ENCODE data around the gene RHOXF2.
"Not testable (repeated sequence)": the region's sequence is repeated elsewhere in the genome, so short reads cannot be mapped to it uniquely, and the experiment has no call there.

Gene RHOXF2, protein sequence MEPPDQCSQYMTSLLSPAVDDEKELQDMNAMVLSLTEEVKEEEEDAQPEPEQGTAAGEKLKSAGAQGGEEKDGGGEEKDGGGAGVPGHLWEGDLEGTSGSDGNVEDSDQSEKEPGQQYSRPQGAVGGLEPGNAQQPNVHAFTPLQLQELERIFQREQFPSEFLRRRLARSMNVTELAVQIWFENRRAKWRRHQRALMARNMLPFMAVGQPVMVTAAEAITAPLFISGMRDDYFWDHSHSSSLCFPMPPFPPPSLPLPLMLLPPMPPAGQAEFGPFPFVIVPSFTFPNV

DNA sequence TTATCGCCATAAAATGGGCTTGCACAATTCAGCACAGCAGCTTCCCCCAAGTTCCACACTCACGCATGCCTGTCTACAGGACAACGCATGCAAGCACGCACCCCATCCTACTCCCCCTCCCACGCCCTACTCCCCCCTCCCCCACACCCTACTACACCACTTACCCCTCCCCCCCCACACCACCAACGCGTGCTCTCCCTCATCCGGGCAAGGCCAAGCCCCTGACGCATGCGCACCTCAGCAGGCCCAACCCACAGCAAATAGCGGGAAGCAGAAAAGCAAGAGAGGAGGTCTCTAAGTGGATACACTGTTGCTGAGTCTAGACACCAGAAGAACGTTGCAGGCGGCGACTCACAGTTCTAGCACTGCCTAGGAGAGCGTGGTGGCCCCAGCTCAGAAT is at the start of gene RHOXF2:
RHOXF2 (plus strand) TSS at position 301 of the 400 bp plus-strand sequence. CDS start 138 bp downstream, outside the sequence.
- not testable (repeated sequence) for DNase-seq

DNA sequence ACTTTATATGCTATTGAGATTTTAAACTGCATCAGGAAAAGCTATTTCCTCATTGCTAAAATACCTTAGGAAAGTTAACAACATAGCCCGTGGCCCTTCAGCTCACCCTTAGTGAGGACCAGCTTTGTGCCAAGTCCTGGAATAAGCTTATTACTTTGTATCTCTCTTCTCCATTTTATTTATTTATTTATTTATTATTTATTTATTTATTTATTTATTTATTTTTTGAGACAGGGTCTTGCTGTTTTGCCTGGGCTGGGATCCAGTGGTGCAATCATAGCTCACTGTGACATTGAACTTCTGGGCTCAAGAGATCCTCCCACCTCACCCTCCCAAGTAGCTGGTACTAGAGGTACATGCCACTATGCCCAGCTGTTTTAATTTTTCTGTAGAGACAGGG is 49.0 kb upstream of the RHOXF2 start:
- no peak for DNase-seq

DNA sequence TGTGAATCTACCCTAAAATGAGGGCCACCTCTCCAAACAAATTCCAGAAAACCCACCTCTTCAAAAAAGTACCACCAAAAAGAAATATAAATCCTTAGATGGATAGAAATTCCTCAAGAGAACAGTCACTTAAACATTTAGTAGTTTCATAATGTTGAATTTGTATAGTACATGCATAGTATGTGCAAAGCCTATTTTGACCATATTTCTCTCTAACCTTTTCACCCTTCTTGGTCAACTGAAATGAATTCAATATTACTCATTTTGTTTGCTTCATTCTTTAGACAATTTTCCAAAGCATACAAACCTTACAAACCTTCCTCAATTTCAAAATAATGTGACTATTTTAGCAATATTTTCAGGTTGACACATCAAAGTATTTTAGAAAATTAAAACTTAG is 46.8 kb upstream of the RHOXF2 start:
- no peak for DNase-seq

DNA sequence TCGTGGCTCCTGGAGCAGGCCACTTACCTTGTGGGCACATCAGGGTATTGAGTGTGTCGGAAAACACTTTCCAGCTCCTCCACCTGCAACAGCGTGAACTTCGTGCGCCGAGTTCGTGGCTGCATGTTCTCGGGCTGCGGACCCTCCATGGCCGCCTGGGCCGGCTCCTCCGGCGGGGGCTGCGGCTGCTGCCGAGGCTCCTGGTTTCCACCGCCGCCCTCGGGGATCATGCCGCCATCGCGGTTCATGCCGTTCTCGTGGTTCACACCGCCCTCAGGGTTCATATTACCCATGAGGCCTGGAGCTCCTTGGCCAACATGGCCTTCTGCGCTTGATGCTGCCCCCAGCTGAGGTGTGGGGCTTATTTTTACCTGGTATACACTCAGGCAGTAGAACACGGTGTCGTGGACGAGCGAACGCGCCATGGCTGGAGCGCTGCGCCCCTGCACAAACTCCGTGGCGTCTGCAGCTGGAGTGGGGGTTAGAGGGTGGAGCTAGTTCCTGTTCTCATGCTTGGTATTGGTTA is 42.9 kb upstream of the RHOXF2 start, which contains the start of gene RHOXF1:
RHOXF1 (minus strand) TSS at position 476 of the 526 bp plus-strand sequence; CDS start at position 425, 51 bp downstream.
- DNase-seq: no peak

DNA sequence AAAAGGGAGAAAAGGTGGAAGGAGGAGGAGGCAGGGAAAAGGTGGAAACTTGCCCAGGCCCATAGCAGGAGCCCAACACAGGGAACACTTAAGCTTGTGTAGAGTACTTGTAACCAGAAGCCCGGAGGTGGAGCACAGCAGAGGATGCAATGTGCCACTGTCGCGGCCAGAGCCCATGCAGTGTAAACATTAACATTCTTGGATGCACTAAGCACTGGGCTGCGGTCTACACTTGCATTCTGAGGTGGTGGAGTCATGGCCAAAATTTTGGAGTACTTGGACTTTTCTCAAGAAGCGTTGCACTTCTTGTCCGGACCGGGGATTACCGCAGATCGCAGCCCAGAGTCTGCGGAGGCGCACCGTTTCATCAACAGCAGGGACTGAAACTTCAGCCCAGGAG is 38.2 kb upstream of the RHOXF2 start:
- peak; percentile 2 for DNase-seq

DNA sequence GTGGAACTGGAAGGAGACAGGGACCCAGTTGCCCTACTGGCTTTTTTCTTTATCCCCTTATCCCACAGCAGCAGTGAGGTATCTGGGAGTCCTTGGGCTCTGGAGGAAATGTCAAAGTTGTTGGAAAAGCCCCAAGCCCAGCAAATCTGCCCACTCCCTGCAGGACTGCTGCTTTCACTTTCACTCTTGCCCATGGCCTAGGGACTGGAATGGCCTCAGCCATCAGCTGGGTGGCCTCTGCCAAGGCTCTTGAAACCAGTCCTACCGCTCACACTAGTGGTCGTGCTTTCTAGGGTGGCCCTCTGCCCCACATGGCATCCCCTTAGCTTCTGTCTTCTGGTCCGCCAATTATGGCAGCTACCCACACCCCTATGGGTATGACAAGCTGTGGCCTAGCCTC is 33.0 kb upstream of the RHOXF2 start:
- DNase-seq: peak; percentile 8

DNA sequence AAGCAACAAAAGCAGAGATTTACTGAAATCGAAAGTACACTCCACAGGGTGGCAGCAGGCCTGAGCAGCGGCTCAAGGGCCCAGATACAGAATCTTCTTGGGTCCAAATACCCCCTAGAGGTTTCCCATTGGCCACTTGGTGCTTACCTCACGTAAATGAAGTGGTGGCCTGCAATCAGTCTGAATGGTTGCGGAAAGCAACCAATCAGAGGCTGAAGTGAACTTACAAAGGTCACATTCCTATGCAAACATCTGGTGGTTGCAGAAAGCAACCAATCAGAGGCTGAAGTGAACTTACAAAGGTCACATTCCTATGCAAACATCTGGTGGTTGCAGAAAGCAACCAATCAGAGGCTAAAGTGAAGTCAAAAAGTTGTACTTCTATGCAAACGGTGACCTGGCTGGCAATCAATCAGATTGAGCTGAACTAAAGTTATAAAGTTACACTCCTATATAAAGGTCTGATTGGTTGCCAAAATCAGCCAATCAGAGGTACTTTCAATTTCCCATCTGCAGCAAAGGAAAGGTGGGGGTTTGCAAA is 30.0 kb upstream of the RHOXF2 start:
- not testable (repeated sequence) for DNase-seq

DNA sequence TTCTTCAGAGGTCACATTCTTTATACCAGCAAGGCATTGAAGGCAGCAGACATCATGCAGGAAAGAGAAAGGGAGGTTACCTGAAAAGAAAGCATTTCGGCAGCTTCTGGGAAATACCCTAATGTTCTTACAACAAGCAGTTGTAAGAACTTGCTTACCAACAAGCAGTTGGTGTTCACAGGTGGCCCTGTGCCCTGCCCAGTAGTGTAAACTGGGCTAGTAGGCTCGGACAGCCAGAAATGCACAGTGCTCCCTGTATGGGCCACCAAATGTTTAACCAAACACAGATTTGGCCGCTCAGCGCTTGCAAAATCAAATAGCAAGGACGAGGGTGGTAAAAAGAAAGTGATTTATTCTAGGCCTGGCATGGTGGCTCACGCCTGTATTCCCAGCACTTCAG is 22.3 kb upstream of the RHOXF2 start:
- no peak for DNase-seq

DNA sequence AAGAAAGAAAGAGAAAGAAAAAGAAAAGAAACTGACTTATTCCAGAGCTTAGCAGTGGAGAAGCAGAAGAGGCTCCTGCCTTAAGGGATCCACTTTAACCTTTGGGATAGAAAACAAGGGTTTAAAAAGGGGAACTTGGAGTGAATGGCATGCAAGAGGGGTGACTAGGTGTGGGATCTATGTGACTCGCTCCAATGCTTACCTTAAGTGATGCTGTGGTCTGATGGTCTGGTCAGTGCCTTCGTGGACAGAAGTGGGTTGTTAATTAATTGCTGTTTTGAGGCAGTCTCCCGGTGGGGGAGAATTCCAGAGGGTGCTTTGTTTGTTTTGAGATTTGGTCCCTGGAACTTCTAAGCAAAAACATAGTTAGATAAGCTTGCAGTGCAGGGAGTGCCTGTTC is 21.6 kb upstream of the RHOXF2 start:
- DNase-seq: no peak

DNA sequence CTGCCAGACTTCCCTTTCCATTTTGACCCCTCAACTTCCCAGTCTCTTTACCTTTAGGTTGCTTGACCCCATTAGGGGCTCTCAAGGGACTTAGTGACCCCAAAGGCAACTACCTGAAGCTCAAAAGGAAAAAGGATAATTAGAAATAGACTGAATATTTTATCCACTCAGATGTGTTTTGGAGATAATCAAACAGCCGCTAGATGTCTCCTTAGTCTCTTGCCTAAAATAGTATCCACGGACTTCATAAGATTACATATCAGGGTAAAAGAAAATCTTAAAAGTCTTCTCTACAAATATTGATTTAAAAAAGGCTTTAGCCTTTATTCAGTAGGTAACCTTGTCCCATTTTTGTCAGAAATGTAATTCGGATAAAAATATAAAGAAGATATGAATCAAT is 21.0 kb upstream of the RHOXF2 start:
- no peak for DNase-seq

DNA sequence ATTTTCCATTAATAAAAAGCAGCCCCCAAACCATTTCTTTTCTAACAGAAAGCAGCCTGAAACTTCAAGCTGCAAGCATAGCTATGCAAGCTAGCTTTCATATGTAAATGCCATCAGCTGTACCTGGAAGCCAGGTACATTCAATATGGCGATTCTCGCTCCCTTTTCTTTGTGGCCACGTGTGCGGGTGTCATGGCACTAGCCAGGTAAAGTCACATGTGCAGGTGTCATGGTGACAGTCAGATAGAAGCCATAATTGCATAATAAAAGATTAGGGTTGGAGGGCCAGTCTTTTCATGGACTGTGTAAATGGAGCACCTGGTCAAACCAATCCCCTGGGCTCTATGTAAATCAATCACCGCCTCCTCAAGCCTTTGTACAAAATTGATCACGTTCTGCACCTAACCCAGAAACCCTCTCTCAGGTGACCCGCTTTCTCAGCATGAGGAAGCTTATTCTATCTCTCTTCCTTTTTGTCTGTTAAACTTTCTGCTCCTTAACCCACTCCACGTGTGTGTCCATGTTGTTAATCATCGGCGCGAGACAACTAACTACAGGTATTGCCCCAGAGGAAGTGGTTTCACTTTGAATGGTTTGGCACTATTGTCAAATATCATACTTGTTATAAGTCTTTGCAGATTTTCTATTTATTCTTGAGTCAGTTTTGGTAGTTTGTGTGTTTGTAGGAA is 18.0 kb upstream of the RHOXF2 start:
- DNase-seq: no peak

DNA sequence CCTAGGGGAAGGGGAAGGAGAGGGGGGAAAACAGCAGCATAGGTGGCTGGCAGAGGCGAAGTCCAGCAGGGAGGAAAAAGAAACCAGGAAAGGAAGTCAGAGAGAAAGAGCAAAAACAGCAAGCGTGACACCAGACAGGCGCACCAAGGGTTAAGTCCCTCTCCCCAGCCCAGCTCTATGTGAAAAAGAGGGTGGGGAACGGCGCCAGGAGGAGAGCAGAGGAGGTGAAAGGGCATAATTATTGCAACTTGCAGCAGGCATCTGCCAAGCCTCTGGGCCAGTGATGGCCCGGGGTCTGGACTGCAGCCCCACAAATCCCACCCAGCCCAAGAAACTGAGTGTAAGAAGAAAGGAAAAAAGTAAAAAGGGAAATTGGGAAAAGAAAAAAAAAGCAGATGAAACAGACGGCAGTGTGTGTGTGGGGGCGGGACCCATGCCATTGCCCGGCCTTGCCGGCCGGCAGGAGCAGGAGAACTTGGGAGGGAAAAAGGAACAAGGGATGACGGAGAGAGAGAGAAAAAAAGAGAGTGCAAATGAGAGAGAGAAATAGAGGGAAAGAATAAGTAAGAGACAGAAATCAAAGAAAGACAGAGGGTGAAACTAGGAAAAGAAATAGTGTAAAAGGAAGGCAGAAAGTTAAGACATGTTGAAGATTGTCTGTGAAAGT is 14.1 kb upstream of the RHOXF2 start:
- no peak for DNase-seq

DNA sequence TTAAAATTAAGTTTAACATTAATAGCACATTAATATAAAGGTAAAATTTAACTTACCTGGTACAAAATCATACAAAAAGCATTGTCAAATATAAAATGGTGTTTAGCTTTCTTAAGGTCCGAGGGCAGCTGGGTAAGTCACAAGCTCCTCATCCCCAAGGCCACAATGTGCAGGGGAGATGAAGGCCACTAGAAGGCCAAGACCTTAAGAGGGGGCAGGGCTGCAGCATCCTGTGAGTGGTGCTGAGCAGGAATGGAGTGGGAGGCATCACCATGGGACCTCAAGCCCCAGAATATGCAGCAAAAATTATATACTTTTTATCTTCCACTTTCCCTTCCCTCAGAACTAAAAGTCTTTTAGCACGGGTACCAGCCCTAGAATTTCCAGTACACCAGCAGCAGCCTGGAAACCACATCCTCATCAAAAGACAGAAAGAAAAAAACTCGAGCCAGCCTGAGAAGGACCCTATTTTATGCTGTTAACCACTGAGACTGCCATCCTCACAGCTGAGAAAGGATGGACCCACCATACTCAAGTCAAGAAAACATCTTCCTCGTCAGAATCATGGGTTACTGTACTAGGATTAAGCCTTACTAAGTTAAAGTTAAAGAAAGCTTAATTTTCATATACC is 13.0 kb upstream of the RHOXF2 start:
- no peak for DNase-seq

DNA sequence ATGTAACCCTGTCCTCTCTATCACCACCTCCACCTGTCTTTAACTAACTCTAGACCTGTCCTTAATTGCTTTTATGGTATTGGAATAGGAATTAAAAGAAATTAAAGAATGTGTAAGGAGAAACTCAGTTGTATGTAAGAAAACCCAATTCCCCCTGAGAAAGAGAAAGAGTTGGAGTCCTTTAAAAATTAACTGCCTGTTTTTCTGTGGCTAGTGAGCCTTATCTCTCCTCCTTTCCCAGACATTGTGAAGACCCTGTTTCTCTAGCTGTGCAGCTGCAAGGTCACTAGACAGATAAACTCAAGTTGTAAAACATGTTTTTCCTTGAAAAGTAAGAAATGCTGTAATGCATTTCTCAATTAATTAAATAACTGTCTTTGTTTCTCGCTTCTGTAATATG is 12.1 kb upstream of the RHOXF2 start:
- not testable (repeated sequence) for DNase-seq

DNA sequence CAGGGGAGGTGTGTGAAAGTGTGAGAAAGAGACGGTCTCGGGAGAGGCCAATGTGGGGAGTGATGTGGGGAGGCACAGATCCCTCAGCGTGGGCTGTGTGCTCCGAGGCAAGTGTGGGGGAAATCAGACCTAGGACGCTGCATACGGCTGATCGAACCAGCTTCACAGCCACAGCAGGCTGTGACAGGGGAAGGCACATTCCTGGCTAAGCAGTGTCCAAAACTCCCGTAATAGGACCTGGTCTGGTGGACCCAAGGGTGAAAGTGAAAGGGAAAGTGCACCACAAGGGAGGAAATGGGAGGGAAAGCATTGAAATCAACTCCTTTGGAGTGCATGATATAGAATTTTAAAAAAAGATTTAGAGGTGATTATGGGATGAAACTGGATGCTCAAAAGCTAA is 10.9 kb upstream of the RHOXF2 start:
- no peak for DNase-seq

DNA sequence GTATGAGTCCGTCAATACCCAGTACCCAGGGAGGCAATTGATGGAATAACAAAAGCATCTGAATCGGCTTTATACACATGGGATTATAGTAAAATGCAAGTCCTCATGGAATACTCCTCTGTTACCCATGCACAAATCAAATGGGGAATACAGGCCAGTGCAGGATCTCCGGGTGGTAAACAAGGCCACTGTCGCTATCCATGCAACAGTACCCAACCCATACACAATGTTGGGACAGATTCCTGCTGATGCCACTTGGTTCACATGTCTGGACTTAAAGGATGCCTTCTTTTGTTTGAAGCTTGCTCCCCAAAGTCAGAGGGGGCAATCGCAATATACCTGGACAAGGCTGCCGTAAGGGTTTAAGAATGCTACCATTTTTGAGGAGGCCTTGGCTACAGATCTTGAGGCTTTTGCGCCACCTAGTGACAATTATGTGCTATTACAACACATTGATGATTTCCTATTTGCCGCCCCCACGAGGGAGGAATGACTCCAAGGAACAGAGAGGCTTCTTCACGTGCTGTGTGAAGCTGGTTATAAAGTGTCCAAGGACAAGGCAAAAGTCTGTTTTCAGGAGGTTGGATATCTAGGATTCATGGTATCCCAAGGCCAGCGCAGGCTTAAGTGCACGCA is 8.2 kb upstream of the RHOXF2 start:
- DNase-seq: not testable (repeated sequence)

DNA sequence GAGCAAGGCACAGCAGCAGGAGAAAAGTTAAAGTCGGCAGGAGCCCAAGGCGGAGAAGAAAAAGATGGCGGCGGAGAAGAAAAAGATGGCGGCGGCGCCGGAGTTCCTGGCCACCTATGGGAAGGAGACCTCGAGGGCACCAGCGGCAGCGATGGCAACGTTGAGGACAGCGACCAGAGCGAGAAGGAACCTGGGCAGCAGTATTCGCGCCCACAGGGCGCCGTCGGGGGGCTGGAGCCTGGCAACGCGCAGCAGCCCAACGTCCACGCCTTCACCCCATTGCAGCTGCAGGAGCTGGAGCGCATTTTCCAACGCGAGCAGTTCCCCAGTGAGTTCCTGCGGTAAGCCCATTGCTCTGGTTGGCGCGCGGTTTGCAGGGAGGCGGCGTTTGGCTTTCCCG is 673 bp downstream of the RHOXF2 start:
- not testable (repeated sequence) for DNase-seq

DNA sequence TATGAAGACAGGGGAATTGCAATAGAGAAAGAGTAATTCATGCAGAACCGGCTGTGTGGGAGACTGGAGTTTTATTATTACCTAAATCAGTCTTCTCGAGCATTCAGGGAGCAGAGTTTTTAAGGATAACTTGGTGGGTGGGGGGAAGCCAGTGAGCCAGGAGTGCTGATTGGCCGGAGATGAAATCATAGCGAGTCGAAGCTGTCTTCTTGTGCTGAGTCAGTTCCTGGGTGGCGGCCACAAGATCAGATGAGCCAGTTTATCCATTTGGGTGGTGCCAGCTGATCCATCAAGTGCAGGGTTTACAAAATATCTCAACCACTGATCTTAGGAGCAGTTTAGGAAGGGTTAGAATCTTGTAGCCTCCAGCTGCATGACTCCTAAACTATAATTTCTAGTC is 34.8 kb downstream of the RHOXF2 start:
- DNase-seq: not testable (repeated sequence)

DNA sequence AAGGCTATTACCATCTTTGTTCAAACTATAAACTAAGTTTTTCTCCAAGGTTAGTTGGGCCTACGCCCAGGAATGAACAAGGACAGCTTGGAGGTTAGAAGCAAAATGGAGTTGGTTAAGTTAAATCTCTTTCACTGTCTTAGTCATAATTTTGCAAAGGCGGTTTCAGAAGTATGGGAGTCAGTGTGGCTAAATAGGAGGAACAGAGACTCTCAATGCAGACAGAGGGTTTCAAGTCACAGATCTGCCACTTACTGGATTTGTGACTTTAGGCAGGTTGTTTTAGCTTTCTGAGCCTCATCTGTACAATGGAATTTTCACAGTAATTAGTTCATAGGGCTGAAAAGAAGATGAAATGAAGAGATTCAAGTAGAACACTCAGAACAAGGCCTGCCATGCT is 35.3 kb downstream of the RHOXF2 start:
- DNase-seq: not testable (repeated sequence)

DNA sequence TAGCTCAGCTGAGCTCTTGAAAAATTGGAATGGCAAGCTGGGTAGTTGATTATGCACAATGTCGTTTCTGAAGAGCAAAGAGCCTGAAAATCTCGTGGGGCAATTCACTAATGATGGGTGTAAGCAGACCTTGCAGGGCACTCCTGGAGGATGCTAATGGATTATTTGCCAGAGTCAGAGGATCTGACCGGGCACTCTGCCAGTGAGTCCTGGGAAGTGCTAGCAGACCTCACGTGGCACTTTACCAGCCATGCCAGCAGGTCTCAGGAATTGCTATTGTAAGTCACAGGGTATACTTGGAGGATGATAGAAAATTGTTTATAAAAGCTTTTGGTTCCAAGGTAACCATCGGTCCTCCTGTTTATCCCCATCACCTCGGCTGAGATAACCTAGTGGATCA is 37.4 kb downstream of the RHOXF2 start:
- DNase-seq: not testable (repeated sequence)

DNA sequence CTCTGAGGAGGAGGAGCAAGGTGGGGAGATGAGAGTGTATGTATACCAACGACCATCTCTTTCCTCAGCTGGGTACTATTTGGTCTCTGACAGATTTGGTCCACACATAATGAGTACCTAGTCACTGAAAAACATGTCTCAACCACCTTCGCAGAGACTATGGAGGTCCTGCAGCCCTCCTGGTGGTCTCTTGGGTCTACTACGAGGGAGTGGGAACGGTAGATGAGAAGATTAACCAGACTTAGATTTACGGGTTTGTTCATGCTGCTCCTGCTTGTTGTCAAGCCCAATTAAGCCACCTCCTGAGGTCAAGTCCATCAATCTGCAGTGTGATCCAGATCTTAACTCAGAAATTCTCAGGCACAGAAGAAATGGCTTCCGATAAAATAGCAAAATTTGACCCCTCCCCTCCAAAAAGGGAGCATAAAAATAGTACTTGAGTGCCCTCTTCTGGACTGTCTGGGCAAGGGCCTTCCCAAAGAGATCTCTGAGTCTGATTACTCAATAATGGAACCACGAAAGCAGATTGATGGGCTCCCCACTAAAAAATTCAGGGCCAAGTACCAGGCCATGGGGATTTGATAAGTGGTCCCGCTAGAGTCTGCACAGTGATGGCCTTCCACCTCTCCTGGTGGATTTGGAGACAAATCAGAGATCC is 38.3 kb downstream of the RHOXF2 start:
- DNase-seq: not testable (repeated sequence)

DNA sequence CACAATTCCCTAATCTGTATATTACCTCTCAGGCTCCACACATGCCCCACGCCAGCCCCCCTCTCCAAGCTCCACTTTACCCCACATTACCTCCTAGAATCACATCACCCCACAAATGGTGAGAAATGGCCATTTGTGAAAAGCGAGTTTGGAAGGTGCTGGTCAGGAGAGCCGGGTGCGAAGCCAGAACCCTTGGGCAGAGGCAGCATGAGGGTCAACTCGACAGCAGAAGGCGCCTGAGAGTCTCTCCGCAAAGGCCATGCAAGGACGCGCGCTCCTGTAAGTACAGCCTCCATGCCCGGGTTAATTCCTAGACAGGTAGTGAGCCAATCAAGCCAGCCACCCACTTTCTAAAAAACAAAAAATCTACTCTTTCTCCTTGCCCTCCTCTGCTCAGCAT is 42.4 kb downstream of the RHOXF2 start:
- DNase-seq: no peak

All from NCI-H2029 treated with DMSO at 0.1 percent for 48 hours (cell line).